Ammon's horn (tissue), 1 donor: ENCODE measurements around the gene RAB25.

Experiments used
- DNase-seq: peaks from one replicate; pipeline ENCODE4 v3.0.0-alpha.2; 2016; ENCODE audit warnings: low spot score

Gene RAB25

GRCh38 chr1:156079762-156080161 lies 18.8 kb downstream of the RAB25 start:
- no peak for DNase-seq

GRCh38 chr1:156080241-156080862 lies 19.4 kb downstream of the RAB25 start:
- DNase-seq: no peak

- DNase-seq: no peak
Observed at GRCh38 chr1:156080863-156081179, 19.9 kb downstream of the RAB25 start.

- no peak for DNase-seq
Observed at GRCh38 chr1:156081180-156081916, 20.4 kb downstream of the RAB25 start.

- DNase-seq: no peak
Observed at GRCh38 chr1:156081917-156082308, 21.0 kb downstream of the RAB25 start.

- DNase-seq: peak; percentile 67
Observed at GRCh38 chr1:156082309-156083091, 21.5 kb downstream of the RAB25 start, which contains the start of gene MEX3A. MEX3A (minus strand) TSS chr1:156082465; CDS start chr1:156081998, 467 bp downstream.

GRCh38 chr1:156083800-156084790 lies 23.1 kb downstream of the RAB25 start:
- no peak for DNase-seq

- no peak for DNase-seq
Observed at GRCh38 chr1:156086256-156086662, 25.3 kb downstream of the RAB25 start.

- no peak for DNase-seq
Observed at GRCh38 chr1:156089704-156090103, 28.7 kb downstream of the RAB25 start.

- DNase-seq: peak; percentile 48
Observed at GRCh38 chr1:156090138-156090839, 29.3 kb downstream of the RAB25 start.

GRCh38 chr1:156090840-156091188 lies 29.9 kb downstream of the RAB25 start:
- peak; percentile 87 for DNase-seq

GRCh38 chr1:156091610-156092009 lies 30.6 kb downstream of the RAB25 start:
- no peak for DNase-seq

GRCh38 chr1:156095906-156096508 lies 35.0 kb downstream of the RAB25 start:
- no peak for DNase-seq

GRCh38 chr1:156096640-156097391 lies 35.9 kb downstream of the RAB25 start:
- DNase-seq: peak; percentile 93

GRCh38 chr1:156097499-156098178 lies 36.7 kb downstream of the RAB25 start:
- no peak for DNase-seq

- DNase-seq: no peak
Observed at GRCh38 chr1:156098784-156099183, 37.8 kb downstream of the RAB25 start.

- no peak for DNase-seq
Observed at GRCh38 chr1:156099282-156099681, 38.3 kb downstream of the RAB25 start.

GRCh38 chr1:156100205-156100995 lies 39.4 kb downstream of the RAB25 start:
- DNase-seq: no peak

GRCh38 chr1:156101880-156102279 lies 40.9 kb downstream of the RAB25 start:
- DNase-seq: no peak
